Esophagus squamous epithelium (tissue), 5 donors: Measurements from ENCODE around the gene SNX5. TPM values are rescaled to one million over a fixed set of nuclear protein-coding genes. Genes with fewer than 3 reads are reported as not detected.

ENCODE experiments used
- DNase-seq: peaks from one replicate; lab custom pipeline; 2025; lab: John Stamatoyannopoulos, UW
- H3K27ac ChIP-seq, 4 donors: fragments of 200-600 bp; sonication (generic); one replicate each; pipeline ENCODE4 v1.5.1; 2016 to 2019; ENCODE audit warnings: mild to moderate bottlenecking in 1 of 4
- H3K27me3 ChIP-seq, 4 donors: fragments of 200-600 bp; sonication (generic); 1 replicate in 3 of 4; 2 replicates in 1 of 4; pipeline versions ENCODE4 v1.5.1 to v1.6.0; 2017 to 2021; ENCODE audit warnings: antibody characterized with exemption in 1 of 4
- H3K36me3 ChIP-seq, 3 donors: fragments of 200-600 bp; sonication (generic); one replicate each; pipeline ENCODE4 v1.5.1; 2016 to 2019
- H3K4me1 ChIP-seq, 3 donors: fragments of 200-600 bp; sonication (generic); one replicate each; pipeline ENCODE4 v1.5.1; 2017 to 2019
- H3K4me3 ChIP-seq, 4 donors: fragments of 200-600 bp; sonication (generic); 1 replicate in 3 of 4; 2 replicates in 1 of 4; pipeline ENCODE4 v1.5.1; 2016 to 2019; ENCODE audit warnings: mild to moderate bottlenecking in 2 of 4, moderate library complexity in 1 of 4
- H3K9me3 ChIP-seq, 3 donors: fragments of 200-600 bp; sonication (generic); one replicate each; pipeline ENCODE4 v1.5.1; 2016 to 2019
- CTCF ChIP-seq, 6 experiments: fragments of 450-650 bp in 4 of 6; fragments of 200-600 bp in 2 of 6; sonication (generic) in 2 of 6; IDR thresholded peaks; one replicate each; pipeline ENCODE4 v1.5.1; 2016 to 2019; ENCODE audit warnings: antibody characterized with exemption in 6 of 6, mild to moderate bottlenecking in 4 of 6, moderate library complexity in 4 of 6
- POLR2A ChIP-seq, 4 donors: fragments of 450-650 bp; IDR thresholded peaks; one replicate each; pipeline ENCODE4 v1.6.1; 2017; ENCODE audit warnings: antibody characterized with exemption in 4 of 4, mild to moderate bottlenecking in 4 of 4, moderate library complexity in 3 of 4
- WGBS, 2 donors: methylation state at CpG; one replicate each; pipeline ENCODE4 v1.1.5; 2018; 5-methylcytosine and 5-hydroxymethylcytosine counted together
- intact Hi-C: fragments of 100-400 bp; cut with DNase I; formaldehyde crosslinking; loops from one replicate; pipeline ENCODE4 v1.15.0; 2022
- total RNA-seq, 4 donors: library from RNA; depleted of rRNA; stranded (reverse); fragments of >200 nt; gene quantifications; one replicate each; pipeline ENCODE4 v1.1.0, GENCODE V29; 2016
- donor health status: DM: yes; HTN: yes; CAD: no.

SNX5 gene
- total RNA-seq, 4 donors from 2014 or later, result 43.6 to 137 (median 98.5) TPM

GRCh38 chr20:17919149-17919548, 49.4 kb downstream of the SNX5 start:
- Histone ChIP-seq H3K9me3 (no peaks in the 10 kb centered on the region), H3K36me3 (no peaks in the 10 kb centered on the region), H3K27me3 (no peaks in the 10 kb centered on the region), H3K4me1 (no peaks in the 10 kb centered on the region), H3K4me3 (no peak overlapping the region), H3K27ac (no peak overlapping the region)
- TF ChIP-seq CTCF (IDR thresholded peaks at IDR 0.05), result no peak
- no peak for TF ChIP-seq POLR2A (IDR thresholded peaks at IDR 0.05)
- DNase-seq, result no peak
- WGBS, 2 donors, result 90 to 92% methylated on average over 8 of the region's 8 CpGs
- intact Hi-C loops, result no loop called here

- no peak for DNase-seq
- H3K27me3 ChIP-seq, result no peaks in the 10 kb centered on the region
- TF ChIP-seq CTCF (IDR thresholded peaks at IDR 0.05) (no peak), POLR2A (IDR thresholded peaks at IDR 0.05) (no peak)
- H3K36me3 ChIP-seq, result no peaks in the 10 kb centered on the region
- WGBS, 2 donors, result 82 to 91% methylated on average over 7 of the region's 7 CpGs
- H3K4me3 ChIP-seq, result no peak overlapping the region
- intact Hi-C loops, result no loop called here
- H3K9me3 ChIP-seq, result no peaks in the 10 kb centered on the region
- no peaks in the 10 kb centered on the region for H3K4me1 ChIP-seq
- H3K27ac ChIP-seq, result no peak overlapping the region
These were observed 50.6 kb downstream of the SNX5 start for GRCh38 chr20:17917832-17918618.

GRCh38 chr20:17916433-17916891, 52.1 kb downstream of the SNX5 start:
- no peak for DNase-seq
- Histone ChIP-seq H3K9me3 (no peaks in the 10 kb centered on the region), H3K4me1 (peaks cover 0 to under 1% (median 0%) of the 10 kb centered on the region in 3 donors), H3K36me3 (no peaks in the 10 kb centered on the region), H3K4me3 (no peak overlapping the region), H3K27me3 (no peaks in the 10 kb centered on the region), H3K27ac (no peak overlapping the region)
- no peak for TF ChIP-seq CTCF (IDR thresholded peaks at IDR 0.05)
- intact Hi-C loops, result no loop called here
- WGBS, 2 donors, result 54 to 55% methylated on average over 3 of the region's 3 CpGs

GRCh38 chr20:17914957-17915356, 53.6 kb downstream of the SNX5 start:
- peaks cover 0 to 15% (median 4%) of the 10 kb centered on the region in 3 donors for H3K4me1 ChIP-seq
- no peak for TF ChIP-seq CTCF (IDR thresholded peaks at IDR 0.05)
- no peak for TF ChIP-seq POLR2A (IDR thresholded peaks at IDR 0.05)
- no peaks in the 10 kb centered on the region for H3K27me3 ChIP-seq
- H3K36me3 ChIP-seq, result no peaks in the 10 kb centered on the region
- DNase-seq, result no peak
- intact Hi-C loops, result no loop called here
- H3K27ac ChIP-seq, result no peak overlapping the region
- H3K4me3 ChIP-seq, result no peak overlapping the region
- WGBS, 2 donors, result 76% methylated on average over 4 of the region's 4 CpGs; no CpG with 5 or more reads in 1 of the 2 donors
- H3K9me3 ChIP-seq, result no peaks in the 10 kb centered on the region

- intact Hi-C loops, result no loop called here
- Histone ChIP-seq H3K36me3 (no peaks in the 10 kb centered on the region), H3K4me1 (peaks cover 0 to 18% (median 4%) of the 10 kb centered on the region in 3 donors), H3K4me3 (no peak overlapping the region), H3K9me3 (no peaks in the 10 kb centered on the region), H3K27ac (no peak overlapping the region), H3K27me3 (no peaks in the 10 kb centered on the region)
- DNase-seq, result no peak
- 67 to 68% methylated on average over 2 of the region's 2 CpGs for WGBS, 2 donors
- TF ChIP-seq CTCF (IDR thresholded peaks at IDR 0.05) (no peak), POLR2A (IDR thresholded peaks at IDR 0.05) (no peak)
These were observed 55.7 kb downstream of the SNX5 start for GRCh38 chr20:17912916-17913315.
